PC-3 (cell line): ENCODE measurements around the gene SARDH.

Source experiments
- EZH2 ChIP-seq: fragments of 300-600 bp; sonication (generic); IDR thresholded peaks from one replicate; pipeline ENCODE4 v1.6.1; 2017; ENCODE audit warnings: antibody characterized with exemption, mild to moderate bottlenecking, low read length; ENCODE audit not compliant: unreplicated experiment
- TF ChIP-seq, protein P1 (sequence below): fragments of 300-600 bp; sonication (generic); conservative IDR thresholded peaks from 2 replicates; pipeline ENCODE4 v1.5.1; 2017; ENCODE audit warnings: antibody characterized with exemption, low read depth, mild to moderate bottlenecking, low read length

DNA sequence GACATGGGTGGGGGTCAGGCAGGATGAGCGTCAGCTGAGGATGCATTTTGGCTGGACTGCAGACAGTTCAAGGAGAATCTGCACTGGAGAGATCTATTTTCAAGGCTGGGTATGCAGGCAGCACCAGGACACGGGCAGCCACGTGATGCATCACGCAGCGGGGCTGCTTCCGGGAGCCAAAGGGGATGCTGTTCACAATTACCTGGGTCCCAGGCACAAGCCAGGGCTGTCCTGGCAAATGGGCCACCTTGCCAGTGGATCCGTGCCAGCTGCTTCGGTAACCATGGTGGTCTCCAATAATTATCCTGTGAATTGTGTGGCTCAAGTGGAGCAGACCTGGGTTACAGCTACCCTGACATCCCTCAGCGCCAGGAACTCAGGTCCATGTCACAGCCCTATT lies 84.5 kb downstream of the SARDH start:
- TF ChIP-seq, protein P1, sequence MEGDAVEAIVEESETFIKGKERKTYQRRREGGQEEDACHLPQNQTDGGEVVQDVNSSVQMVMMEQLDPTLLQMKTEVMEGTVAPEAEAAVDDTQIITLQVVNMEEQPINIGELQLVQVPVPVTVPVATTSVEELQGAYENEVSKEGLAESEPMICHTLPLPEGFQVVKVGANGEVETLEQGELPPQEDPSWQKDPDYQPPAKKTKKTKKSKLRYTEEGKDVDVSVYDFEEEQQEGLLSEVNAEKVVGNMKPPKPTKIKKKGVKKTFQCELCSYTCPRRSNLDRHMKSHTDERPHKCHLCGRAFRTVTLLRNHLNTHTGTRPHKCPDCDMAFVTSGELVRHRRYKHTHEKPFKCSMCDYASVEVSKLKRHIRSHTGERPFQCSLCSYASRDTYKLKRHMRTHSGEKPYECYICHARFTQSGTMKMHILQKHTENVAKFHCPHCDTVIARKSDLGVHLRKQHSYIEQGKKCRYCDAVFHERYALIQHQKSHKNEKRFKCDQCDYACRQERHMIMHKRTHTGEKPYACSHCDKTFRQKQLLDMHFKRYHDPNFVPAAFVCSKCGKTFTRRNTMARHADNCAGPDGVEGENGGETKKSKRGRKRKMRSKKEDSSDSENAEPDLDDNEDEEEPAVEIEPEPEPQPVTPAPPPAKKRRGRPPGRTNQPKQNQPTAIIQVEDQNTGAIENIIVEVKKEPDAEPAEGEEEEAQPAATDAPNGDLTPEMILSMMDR = no peak
- no peak for TF ChIP-seq EZH2
